Esophagus muscularis mucosa (tissue), 4 donors: ENCODE results near the gene KRT16. TPM values are rescaled to one million over a fixed set of nuclear protein-coding genes. Genes with fewer than 3 reads are reported as not detected.
"Not testable (repeated sequence)": the region's sequence is repeated elsewhere in the genome, so short reads cannot be mapped to it uniquely, and the experiment has no call there.

ENCODE experiments used
- DNase-seq: peaks from one replicate; pipeline ENCODE4 v3.0.0-alpha.2; 2017; ENCODE audit errors: extremely low spot score
- H3K27ac ChIP-seq, 4 donors: fragments of 200-600 bp; sonication (generic); replicated peaks in 1 of 4; 1 replicate in 3 of 4; 2 replicates in 1 of 4; pipeline ENCODE4 v1.5.1; 2016 to 2019; ENCODE audit warnings: mild to moderate bottlenecking in 1 of 4
- H3K27me3 ChIP-seq, 4 donors: fragments of 200-600 bp; sonication (generic); one replicate each; pipeline versions ENCODE4 v1.5.1 to v1.6.0; 2016 to 2019
- H3K36me3 ChIP-seq, 4 donors: fragments of 200-600 bp; sonication (generic); one replicate each; pipeline ENCODE4 v1.5.1; 2016 to 2019
- H3K4me1 ChIP-seq, 4 donors: fragments of 200-600 bp; sonication (generic); one replicate each; pipeline ENCODE4 v1.5.1; 2016 to 2019
- H3K4me3 ChIP-seq, 4 donors: fragments of 200-600 bp; sonication (generic); 1 replicate in 2 of 4; 2 replicates in 2 of 4; pipeline ENCODE4 v1.5.1; 2016 to 2019; ENCODE audit warnings: mild to moderate bottlenecking in 4 of 4, moderate library complexity in 1 of 4
- H3K9me3 ChIP-seq, 4 donors: fragments of 200-600 bp; sonication (generic); 1 replicate in 3 of 4; 2 replicates in 1 of 4; pipeline ENCODE4 v1.5.1; 2016 to 2019
- CTCF ChIP-seq, 3 experiments: fragments of 200-600 bp in 2 of 3; fragments of 450-650 bp in 1 of 3; sonication (generic) in 2 of 3; IDR thresholded peaks; one replicate each; pipeline ENCODE4 v1.5.1; 2017 to 2019; ENCODE audit warnings: antibody characterized with exemption in 3 of 3, mild to moderate bottlenecking in 2 of 3, moderate library complexity in 1 of 3
- EP300 ChIP-seq: sonication (generic); formaldehyde crosslinking; IDR thresholded peaks from one replicate; pipeline ENCODE4 v1.6.1; 2017; ENCODE audit warnings: antibody characterized with exemption
- POLR2A ChIP-seq: fragments of 450-650 bp; IDR thresholded peaks from one replicate; pipeline ENCODE4 v1.6.1; 2017; ENCODE audit warnings: antibody characterized with exemption, moderate library complexity, mild to moderate bottlenecking, low read depth
- POLR2AphosphoS5 ChIP-seq, 2 donors: sonication (generic); formaldehyde crosslinking; IDR thresholded peaks; one replicate each; pipeline ENCODE4 v1.6.1; 2017; ENCODE audit warnings: antibody characterized with exemption in 2 of 2
- WGBS: methylation state at CpG from one replicate; pipeline ENCODE4 v1.1.5; 2018; 5-methylcytosine and 5-hydroxymethylcytosine counted together
- intact Hi-C: fragments of 100-400 bp; cut with DNase I; formaldehyde crosslinking; loops from one replicate; pipeline ENCODE4 v1.15.1; 2023
- total RNA-seq, 4 donors: library from RNA; depleted of rRNA; stranded (reverse); fragments of >200 nt; gene quantifications; one replicate each; pipeline versions ENCODE4 v1.1.0 to v1.2.1, GENCODE V29; 2016

The KRT16 gene
- total RNA-seq, 4 donors from 2014 or later, result 1.7 TPM; not detected in 3

DNA sequence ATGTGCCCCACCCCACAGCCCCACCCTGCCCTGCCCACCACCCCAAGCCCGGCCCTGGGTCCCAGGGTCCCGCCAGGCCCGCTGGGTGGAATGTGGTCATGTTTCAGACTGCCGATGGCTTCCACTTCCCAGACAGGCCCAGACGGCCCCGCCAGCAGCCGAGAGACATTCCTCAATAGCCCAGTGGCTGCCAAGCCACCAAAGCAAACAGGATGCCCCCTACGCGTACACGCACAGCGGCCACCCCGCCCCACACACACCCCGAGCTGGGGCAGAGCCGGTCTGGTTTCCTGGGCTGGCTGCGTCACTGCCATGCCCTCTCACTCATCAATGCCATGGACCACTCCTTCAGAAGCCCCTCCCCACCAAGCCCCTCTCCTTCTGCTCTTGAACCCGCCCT is 13.0 kb upstream of the KRT16 start:
- Histone ChIP-seq H3K36me3 (no peaks in the 10 kb centered on the region), H3K4me1 (no peaks in the 10 kb centered on the region), H3K9me3 (no peaks in the 10 kb centered on the region), H3K27me3 (peaks cover 0 to 27% (median 0%) of the 10 kb centered on the region in 4 donors), H3K4me3 (no peak overlapping the region), H3K27ac (no peak overlapping the region)
- intact Hi-C loops, result no loop called here
- WGBS, result 71% methylated on average over 15 of the region's 16 CpGs
- no peak for DNase-seq
- no peak for TF ChIP-seq POLR2A
- no peak for TF ChIP-seq CTCF (IDR thresholded peaks at IDR 0.05)
- TF ChIP-seq EP300, result no peak

GRCh38 chr17:41624208-41625101 is 11.9 kb upstream of the KRT16 start, which contains the start of gene KRT17:
Gene KRT17, minus strand, starts transcription at chr17:41624575. Its CDS starts 66 bp downstream, at chr17:41624509.
- no peak for TF ChIP-seq POLR2A
- no peak for TF ChIP-seq EP300
- TF ChIP-seq POLR2AphosphoS5 (IDR thresholded peaks at IDR 0.05), result no peak
- no peak for TF ChIP-seq CTCF (IDR thresholded peaks at IDR 0.05)
- Histone ChIP-seq H3K27me3 (peaks cover 0 to 29% (median 0%) of the 10 kb centered on the region in 4 donors), H3K36me3 (no peaks in the 10 kb centered on the region), H3K4me1 (no peaks in the 10 kb centered on the region), H3K9me3 (no peaks in the 10 kb centered on the region), H3K4me3 (no peak within 1 kb of the TSS), H3K27ac (no peak within 1 kb of the TSS)
- intact Hi-C loops, result no loop called here
- 73% methylated on average over 30 of the region's 33 CpGs for WGBS
- no peak for DNase-seq

DNA sequence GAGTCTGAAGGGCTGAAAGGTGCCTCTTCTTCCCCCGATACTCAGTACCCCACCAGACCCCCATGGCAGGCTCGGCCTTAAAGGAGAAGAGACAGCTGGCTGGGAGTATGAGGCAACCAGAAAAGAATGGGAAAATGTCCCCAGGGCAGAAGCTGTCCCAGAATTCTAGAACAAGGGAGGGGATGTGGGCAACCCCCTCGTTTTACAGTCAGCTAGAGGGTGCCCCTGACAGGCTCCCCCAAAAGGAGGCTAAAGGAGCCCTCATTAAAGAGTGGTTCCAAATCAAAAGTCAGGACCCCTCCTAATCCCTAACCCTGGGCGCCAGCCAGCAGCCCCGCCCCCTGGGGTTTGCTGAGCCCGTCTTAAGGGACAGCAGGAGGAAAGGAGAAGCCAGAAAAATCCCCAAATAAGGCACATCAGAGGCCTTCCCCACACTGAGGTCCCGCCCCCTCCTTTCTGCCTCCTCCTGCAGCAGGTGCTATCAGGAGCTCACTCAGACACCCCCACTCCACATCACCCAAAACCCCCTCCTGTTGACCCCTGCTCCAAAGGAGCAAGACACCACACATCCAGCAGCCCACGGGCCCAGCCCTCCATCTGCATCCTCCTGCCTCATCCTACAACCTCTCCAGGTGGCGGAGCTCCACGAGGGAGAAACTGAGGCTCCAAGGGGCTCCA is 10.8 kb upstream of the KRT16 start:
- DNase-seq, H3K4me3 ChIP-seq, H3K4me1 ChIP-seq, H3K27ac ChIP-seq, H3K9me3 ChIP-seq, intact Hi-C loops, H3K36me3 ChIP-seq: not testable (repeated sequence)
- 64% methylated on average over 10 of the region's 10 CpGs for WGBS
- peaks cover 0 to 40% (median 0%) of the 10 kb centered on the region in 4 donors for H3K27me3 ChIP-seq

GRCh38 chr17:41622340-41623183 is 10.0 kb upstream of the KRT16 start:
- DNase-seq, H3K9me3 ChIP-seq, H3K36me3 ChIP-seq, H3K27ac ChIP-seq, H3K4me1 ChIP-seq, intact Hi-C loops, H3K4me3 ChIP-seq: not testable (repeated sequence)
- 78% methylated on average over 16 of the region's 19 CpGs for WGBS
- H3K27me3 ChIP-seq, result peaks cover 0 to 48% (median 0%) of the 10 kb centered on the region in 4 donors

DNA sequence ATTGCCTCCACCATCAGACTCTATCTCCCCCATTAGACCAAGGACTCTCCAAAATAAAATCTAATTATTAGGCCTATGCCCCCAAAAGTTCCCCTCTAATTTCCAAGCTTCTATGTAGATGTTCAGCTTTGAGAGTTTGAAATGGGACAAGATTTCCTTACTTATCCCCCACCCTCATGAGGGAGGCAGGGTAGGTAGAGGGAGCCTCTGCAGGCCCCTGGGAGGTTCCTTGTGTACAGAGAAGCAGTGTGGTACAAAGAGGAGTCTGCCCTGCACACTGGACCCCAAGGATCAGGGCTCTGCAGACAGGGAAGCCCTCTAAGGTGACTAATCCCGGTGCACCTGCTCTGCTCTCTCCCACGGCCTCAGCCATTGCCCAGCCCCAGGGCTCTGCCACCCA is 9.3 kb upstream of the KRT16 start:
- H3K27ac ChIP-seq, result no peak overlapping the region
- whole genome bisulfite sequencing, result 94% methylated on average over 2 of the region's 2 CpGs
- TF ChIP-seq EP300, result no peak
- TF ChIP-seq POLR2A, result no peak
- no peak for TF ChIP-seq CTCF (IDR thresholded peaks at IDR 0.05)
- TF ChIP-seq POLR2AphosphoS5 (IDR thresholded peaks at IDR 0.05), result no peak
- no peak for DNase-seq
- no peaks in the 10 kb centered on the region for H3K36me3 ChIP-seq
- no peaks in the 10 kb centered on the region for H3K9me3 ChIP-seq
- intact Hi-C loops, result no loop called here
- no peaks in the 10 kb centered on the region for H3K4me1 ChIP-seq
- H3K4me3 ChIP-seq, result no peak overlapping the region
- H3K27me3 ChIP-seq, result peaks cover 0 to 55% (median 0%) of the 10 kb centered on the region in 4 donors

GRCh38 chr17:41621435-41621817 is 8.9 kb upstream of the KRT16 start:
- WGBS, result 93% methylated on average over 11 of the region's 11 CpGs
- intact Hi-C loops, result not testable (repeated sequence)

More at GRCh38 chr17:41621435-41621817, 8.9 kb upstream of the KRT16 start:
- H3K27ac ChIP-seq, H3K36me3 ChIP-seq, DNase-seq, H3K9me3 ChIP-seq, H3K4me3 ChIP-seq, H3K4me1 ChIP-seq: not testable (repeated sequence)
- H3K27me3 ChIP-seq, result peaks cover 0 to 59% (median 0%) of the 10 kb centered on the region in 4 donors
